Activated T-cell treated with anti-CD3 and anti-CD28 coated beads, Interleukin-2, amount 50 U/mL, for 1 hour (primary cell): ENCODE results near the gene PKN1.

Experiments
- DNase-seq: peaks from one replicate; pipeline ENCODE4 v3.0.0-alpha.2; 2020

PKN1 gene

GRCh38 chr19:14407605-14408484 lies 25.3 kb upstream of the PKN1 start:
- DNase-seq = peak; percentile 55

GRCh38 chr19:14408491-14409145 lies 24.5 kb upstream of the PKN1 start:
- peak; percentile 51 for DNase-seq

GRCh38 chr19:14409146-14410023 lies 23.7 kb upstream of the PKN1 start:
- DNase-seq = peak; percentile 56

- DNase-seq = peak; percentile 57
Measured at GRCh38 chr19:14410091-14411051, 22.7 kb upstream of the PKN1 start.

GRCh38 chr19:14411161-14411937 lies 21.8 kb upstream of the PKN1 start:
- DNase-seq = no peak

- DNase-seq = peak; percentile 35
Measured at GRCh38 chr19:14411938-14412245, 21.2 kb upstream of the PKN1 start.

- peak; percentile 39 for DNase-seq
Measured at GRCh38 chr19:14412324-14412995, 20.6 kb upstream of the PKN1 start.

- peak; percentile 33 for DNase-seq
Measured at GRCh38 chr19:14412996-14413692, 20.0 kb upstream of the PKN1 start.

GRCh38 chr19:14413693-14414181 lies 19.4 kb upstream of the PKN1 start:
- DNase-seq = peak; percentile 25

- DNase-seq = no peak
Measured at GRCh38 chr19:14414926-14415690, 18.0 kb upstream of the PKN1 start.

DNA sequence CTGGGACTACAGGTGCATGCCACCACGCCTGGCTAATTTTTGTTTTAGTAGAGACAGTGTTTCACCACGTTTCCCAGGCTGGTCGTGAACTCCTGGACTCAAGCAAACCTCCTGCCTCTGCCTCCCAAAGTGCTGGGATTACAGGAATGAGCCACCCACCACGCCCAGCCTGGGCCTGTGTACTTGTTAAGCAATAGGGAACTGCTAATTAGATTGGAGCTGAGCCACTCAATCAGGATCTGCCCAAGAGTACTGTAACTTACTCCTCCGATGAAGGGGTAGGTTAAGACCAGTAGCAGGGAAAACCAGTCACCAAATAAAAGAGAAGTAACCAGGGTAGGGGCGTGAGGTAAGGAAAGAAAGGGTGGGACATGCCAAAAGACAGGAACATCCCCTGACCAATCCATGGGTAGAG lies 16.3 kb upstream of the PKN1 start:
- DNase-seq = no peak

- DNase-seq = no peak
Measured at GRCh38 chr19:14418856-14419105, 14.3 kb upstream of the PKN1 start.

- peak; percentile 89 for DNase-seq
Measured at GRCh38 chr19:14419106-14419813, 13.8 kb upstream of the PKN1 start, which contains the start of gene DDX39A. Gene DDX39A (minus strand): TSS chr19:14419341. CDS start chr19:14413220, 6,121 bp downstream.

GRCh38 chr19:14425696-14426138 lies 7.4 kb upstream of the PKN1 start:
- DNase-seq = no peak

GRCh38 chr19:14427461-14427860 lies 5.6 kb upstream of the PKN1 start:
- no peak for DNase-seq

- DNase-seq = no peak
Measured at GRCh38 chr19:14428882-14429416, 4.2 kb upstream of the PKN1 start.

DNA sequence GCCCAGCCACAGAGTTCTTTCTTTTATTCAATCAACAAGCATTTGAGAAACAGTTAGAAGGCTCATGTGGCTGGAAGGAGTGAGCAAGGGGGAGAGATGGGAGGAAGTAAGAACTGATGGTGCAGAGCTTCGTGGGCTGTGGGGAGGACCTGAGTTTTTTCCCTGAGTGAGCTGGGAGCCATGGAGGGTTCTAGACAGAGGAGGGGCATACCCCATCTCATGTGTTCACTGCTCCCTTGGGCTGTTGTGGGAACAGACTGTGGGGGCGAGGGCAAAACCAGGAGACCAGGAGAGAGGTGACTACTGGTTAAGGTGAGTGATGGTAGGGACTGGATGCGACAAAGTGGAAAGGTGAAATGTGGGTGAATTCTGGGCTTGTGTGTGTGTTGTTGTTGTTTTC lies 2.4 kb upstream of the PKN1 start:
- no peak for DNase-seq
